ENCODE results near the gene ADAMTSL3.

- TF ChIP-seq CTCF (IDR thresholded peaks at IDR 0.05; ENCODE audit: insufficient read depth, low read length, poor library complexity, severe bottlenecking) (no peak), EZH2phosphoT487 (conservative IDR thresholded peaks at IDR 0.05; ENCODE audit: low read length) (no peak)
Observed at GRCh38 chr15:83928392-83928734, 274.4 kb downstream of the ADAMTSL3 start.

Measured in SU-DHL-6 (cell line).